ENCODE data around the gene ZNF831.

- TF ChIP-seq, protein P1, sequence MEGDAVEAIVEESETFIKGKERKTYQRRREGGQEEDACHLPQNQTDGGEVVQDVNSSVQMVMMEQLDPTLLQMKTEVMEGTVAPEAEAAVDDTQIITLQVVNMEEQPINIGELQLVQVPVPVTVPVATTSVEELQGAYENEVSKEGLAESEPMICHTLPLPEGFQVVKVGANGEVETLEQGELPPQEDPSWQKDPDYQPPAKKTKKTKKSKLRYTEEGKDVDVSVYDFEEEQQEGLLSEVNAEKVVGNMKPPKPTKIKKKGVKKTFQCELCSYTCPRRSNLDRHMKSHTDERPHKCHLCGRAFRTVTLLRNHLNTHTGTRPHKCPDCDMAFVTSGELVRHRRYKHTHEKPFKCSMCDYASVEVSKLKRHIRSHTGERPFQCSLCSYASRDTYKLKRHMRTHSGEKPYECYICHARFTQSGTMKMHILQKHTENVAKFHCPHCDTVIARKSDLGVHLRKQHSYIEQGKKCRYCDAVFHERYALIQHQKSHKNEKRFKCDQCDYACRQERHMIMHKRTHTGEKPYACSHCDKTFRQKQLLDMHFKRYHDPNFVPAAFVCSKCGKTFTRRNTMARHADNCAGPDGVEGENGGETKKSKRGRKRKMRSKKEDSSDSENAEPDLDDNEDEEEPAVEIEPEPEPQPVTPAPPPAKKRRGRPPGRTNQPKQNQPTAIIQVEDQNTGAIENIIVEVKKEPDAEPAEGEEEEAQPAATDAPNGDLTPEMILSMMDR (IDR thresholded peaks at IDR 0.05) = no peak
- TF ChIP-seq POLR2A (IDR thresholded peaks at IDR 0.05) (no peak), EP300 (IDR thresholded peaks at IDR 0.05) (no peak)
These were observed 86.7 kb downstream of the ZNF831 start for GRCh38 chr20:59250293-59250692.

All from ovary (tissue), 3 donors.